HT-29 (cell line): ENCODE data around the gene HNRNPA3. TPM values are rescaled to one million over a fixed set of nuclear protein-coding genes. Genes with fewer than 3 reads are reported as not detected.
"Not testable (repeated sequence)": the region's sequence is repeated elsewhere in the genome, so short reads cannot be mapped to it uniquely, and the experiment has no call there.

Source experiments
- DNase-seq: peaks from one replicate; pipeline ENCODE4 v3.0.0-alpha.2; 2015; ENCODE audit warnings: low spot score
- total RNA-seq: library from RNA; depleted of rRNA; stranded (reverse); fragments of >200 nt; shearing (Covaris generic); gene quantifications from 2 replicates; pipeline ENCODE4 v1.2.3, GENCODE V29; 2014

HNRNPA3 gene
- total RNA-seq, 1 experiment from 2014 or later: 33.8 TPM

GRCh38 chr2:177188482-177189469 lies 23.8 kb upstream of the HNRNPA3 start:
- DNase-seq: no peak

GRCh38 chr2:177190941-177191340 lies 21.7 kb upstream of the HNRNPA3 start:
- no peak for DNase-seq

GRCh38 chr2:177192788-177193187 lies 19.8 kb upstream of the HNRNPA3 start:
- DNase-seq: no peak

- no peak for DNase-seq
These were observed 19.4 kb upstream of the HNRNPA3 start for GRCh38 chr2:177193240-177193639.

GRCh38 chr2:177195194-177195593 lies 17.4 kb upstream of the HNRNPA3 start:
- no peak for DNase-seq

- DNase-seq: not testable (repeated sequence)
These were observed 12.2 kb upstream of the HNRNPA3 start for GRCh38 chr2:177200419-177200818.

GRCh38 chr2:177201919-177202346 lies 10.7 kb upstream of the HNRNPA3 start:
- no peak for DNase-seq

GRCh38 chr2:177204417-177204816 lies 8.2 kb upstream of the HNRNPA3 start:
- DNase-seq: no peak

- DNase-seq: no peak
These were observed 5.5 kb upstream of the HNRNPA3 start for GRCh38 chr2:177207101-177207500.

- DNase-seq: no peak
These were observed 1.4 kb upstream of the HNRNPA3 start for GRCh38 chr2:177211169-177211568.

GRCh38 chr2:177211576-177212105 lies 953 bp upstream of the HNRNPA3 start:
- DNase-seq: peak; percentile 39

- DNase-seq: peak; percentile 89
These were observed 580 bp downstream of the HNRNPA3 start for GRCh38 chr2:177212891-177213856.

GRCh38 chr2:177217247-177217843 lies 4.8 kb downstream of the HNRNPA3 start:
- DNase-seq: no peak

- DNase-seq: not testable (repeated sequence)
These were observed 7.2 kb downstream of the HNRNPA3 start for GRCh38 chr2:177219787-177220186.

GRCh38 chr2:177221534-177221933 lies 8.9 kb downstream of the HNRNPA3 start:
- DNase-seq: no peak

GRCh38 chr2:177221970-177222369 lies 9.4 kb downstream of the HNRNPA3 start:
- DNase-seq: no peak

GRCh38 chr2:177223436-177223835 lies 10.8 kb downstream of the HNRNPA3 start:
- DNase-seq: not testable (repeated sequence)

- no peak for DNase-seq
These were observed 13.4 kb downstream of the HNRNPA3 start for GRCh38 chr2:177225965-177226360.

GRCh38 chr2:177229442-177230242 lies 17.0 kb downstream of the HNRNPA3 start:
- DNase-seq: no peak

GRCh38 chr2:177231270-177231669 lies 18.7 kb downstream of the HNRNPA3 start:
- no peak for DNase-seq
